Endothelial cell of umbilical vein (primary cell): ENCODE measurements around the gene SLC22A17.
A peak's percentile ranks its signal among the peaks of the same experiment; 100 is the strongest.

Experiments used
- EZH2 ChIP-seq: IDR thresholded peaks from 2 replicates; pipeline ENCODE4 v1.6.1; 2012; ENCODE audit warnings: borderline replicate concordance, low read depth, mild to moderate bottlenecking, moderate library complexity, low read length, inconsistent platforms; ENCODE audit not compliant: severe bottlenecking
- FOS ChIP-seq: IDR thresholded peaks from 2 replicates; pipeline ENCODE4 v1.6.1; 2011; ENCODE audit warnings: mild to moderate bottlenecking, low read length, moderate library complexity, borderline replicate concordance; ENCODE audit not compliant: insufficient read depth
- GATA2 ChIP-seq: IDR thresholded peaks from 2 replicates; pipeline ENCODE4 v1.7.0; 2011; ENCODE audit warnings: low read depth, mild to moderate bottlenecking, moderate library complexity, mixed read lengths, low read length; ENCODE audit not compliant: insufficient read length, insufficient read depth
- JUN ChIP-seq: IDR thresholded peaks from 2 replicates; pipeline ENCODE4 v1.6.1; 2011; ENCODE audit warnings: borderline replicate concordance, low read depth; ENCODE audit not compliant: insufficient read length, insufficient read depth
- MYC ChIP-seq: IDR thresholded peaks from one replicate; pipeline ENCODE4 v1.6.1; 2011; ENCODE audit warnings: mild to moderate bottlenecking, low read depth, low read length
- POLR2A ChIP-seq: IDR thresholded peaks from 2 replicates; pipeline ENCODE4 v1.6.1; 2012; ENCODE audit warnings: low read depth, mild to moderate bottlenecking, control low read depth, low read length
- POLR2AphosphoS5 ChIP-seq: IDR thresholded peaks from 2 replicates; pipeline ENCODE4 v1.6.1; 2012; ENCODE audit warnings: low read depth, mild to moderate bottlenecking, control low read depth, low read length, moderate library complexity; ENCODE audit not compliant: insufficient read depth
- TF ChIP-seq, protein P1 (sequence below), 2 donors: IDR thresholded peaks; 1 replicate in 1 of 2; 2 replicates in 1 of 2; pipeline ENCODE4 v1.5.1; 2011; ENCODE audit warnings: low read length in 2 of 2, mild to moderate bottlenecking in 2 of 2, moderate library complexity in 2 of 2, control low read depth in 1 of 2, inconsistent platforms in 1 of 2, low read depth in 1 of 2; ENCODE audit not compliant: insufficient read depth in 1 of 2; ENCODE audit errors: extremely low read depth in 1 of 2

GRCh38 chr14:23326491-23327332 is 26.0 kb downstream of the SLC22A17 start:
- TF ChIP-seq, protein P1, sequence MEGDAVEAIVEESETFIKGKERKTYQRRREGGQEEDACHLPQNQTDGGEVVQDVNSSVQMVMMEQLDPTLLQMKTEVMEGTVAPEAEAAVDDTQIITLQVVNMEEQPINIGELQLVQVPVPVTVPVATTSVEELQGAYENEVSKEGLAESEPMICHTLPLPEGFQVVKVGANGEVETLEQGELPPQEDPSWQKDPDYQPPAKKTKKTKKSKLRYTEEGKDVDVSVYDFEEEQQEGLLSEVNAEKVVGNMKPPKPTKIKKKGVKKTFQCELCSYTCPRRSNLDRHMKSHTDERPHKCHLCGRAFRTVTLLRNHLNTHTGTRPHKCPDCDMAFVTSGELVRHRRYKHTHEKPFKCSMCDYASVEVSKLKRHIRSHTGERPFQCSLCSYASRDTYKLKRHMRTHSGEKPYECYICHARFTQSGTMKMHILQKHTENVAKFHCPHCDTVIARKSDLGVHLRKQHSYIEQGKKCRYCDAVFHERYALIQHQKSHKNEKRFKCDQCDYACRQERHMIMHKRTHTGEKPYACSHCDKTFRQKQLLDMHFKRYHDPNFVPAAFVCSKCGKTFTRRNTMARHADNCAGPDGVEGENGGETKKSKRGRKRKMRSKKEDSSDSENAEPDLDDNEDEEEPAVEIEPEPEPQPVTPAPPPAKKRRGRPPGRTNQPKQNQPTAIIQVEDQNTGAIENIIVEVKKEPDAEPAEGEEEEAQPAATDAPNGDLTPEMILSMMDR (IDR thresholded peaks at IDR 0.05; ENCODE audit: extremely low read depth in 1 of 2, insufficient read depth in 1 of 2, low read depth in 1 of 2, low read length in 2 of 2): no peak
- TF ChIP-seq GATA2 (no peak), POLR2AphosphoS5 (peak; percentile 37), EZH2 (no peak), POLR2A (peak; percentile 47), FOS (no peak), MYC (no peak), JUN (no peak)
